Small intestine (tissue), 7 donors: ENCODE data around the gene PLCD1. TPM values are rescaled to one million over a fixed set of nuclear protein-coding genes. Genes with fewer than 3 reads are reported as not detected.
"Not testable (repeated sequence)": the region's sequence is repeated elsewhere in the genome, so short reads cannot be mapped to it uniquely, and the experiment has no call there.

Experiments
- DNase-seq, 2 donors: peaks; one replicate each; pipeline versions ENCODE4 v3.0.0 to v3.0.0-alpha.2; 2013
- FAIRE-seq: peaks from 2 replicates; lab custom pipeline; 2012; peaks lifted over from hg19 to GRCh38; lab: Jason Lieb, UNC
- H3K27ac ChIP-seq, 3 donors: one replicate each; pipeline ENCODE4 v1.5.1; 2013; ENCODE audit warnings: low read length in 2 of 3, mild to moderate bottlenecking in 2 of 3, control low read depth in 1 of 3, inconsistent platforms in 1 of 3, low read depth in 1 of 3, moderate library complexity in 1 of 3
- H3K27me3 ChIP-seq, 3 donors: one replicate each; pipeline ENCODE4 v1.6.1; 2013; ENCODE audit warnings: low read length in 3 of 3, inconsistent platforms in 1 of 3; ENCODE audit not compliant: control insufficient read depth in 3 of 3, insufficient read depth in 3 of 3
- H3K36me3 ChIP-seq, 3 donors: one replicate each; pipeline ENCODE4 v1.6.1; 2013; ENCODE audit warnings: low read length in 3 of 3, inconsistent platforms in 1 of 3, low read depth in 1 of 3, mild to moderate bottlenecking in 1 of 3, moderate library complexity in 1 of 3; ENCODE audit not compliant: control insufficient read depth in 3 of 3, insufficient read depth in 2 of 3
- H3K4me1 ChIP-seq, 3 donors: one replicate each; pipeline ENCODE4 v1.6.1; 2013; ENCODE audit warnings: low read length in 2 of 3, inconsistent platforms in 1 of 3, low read depth in 1 of 3, mild to moderate bottlenecking in 1 of 3, moderate library complexity in 1 of 3; ENCODE audit not compliant: control insufficient read depth in 3 of 3, insufficient read depth in 2 of 3
- H3K4me3 ChIP-seq, 3 donors: one replicate each; pipeline ENCODE4 v1.5.1; 2013; ENCODE audit warnings: low read length in 3 of 3, control low read depth in 1 of 3, inconsistent platforms in 1 of 3, low read depth in 1 of 3, mild to moderate bottlenecking in 1 of 3, moderate library complexity in 1 of 3
- H3K9me3 ChIP-seq, 2 donors: one replicate each; pipeline ENCODE4 v1.6.1; 2013; ENCODE audit warnings: low read depth in 1 of 2, low read length in 1 of 2; ENCODE audit not compliant: control insufficient read depth in 2 of 2, insufficient read depth in 1 of 2
- WGBS, 3 donors: extraction: QIAGEN DNeasy Blood & Tissue Kit; methylation state at CpG; one replicate each; pipeline ENCODE4 v1.1.7; 2013; 5-methylcytosine and 5-hydroxymethylcytosine counted together
- polyA plus RNA-seq, 4 donors: library from polyadenylated mRNA; stranded (reverse) in 3 of 4; unstranded in 1 of 4; fragments of 200-250 nt in 3 of 4; fragments of 120-200 nt in 1 of 4; gene quantifications; one replicate each; pipeline versions ENCODE4 v1.2.1 to v1.2.3, GENCODE V29; 2013
- donor health status: healthy with polysubstance abuse.
- donor health status: control.
- donor health status: control.
- donor health status: Bipolar disorder and iron deficiency.
- donor health status: healthy.

The PLCD1 gene
- polyA plus RNA-seq, 4 donors, result 7.8 to 20.7 (median 12.6) TPM

DNA sequence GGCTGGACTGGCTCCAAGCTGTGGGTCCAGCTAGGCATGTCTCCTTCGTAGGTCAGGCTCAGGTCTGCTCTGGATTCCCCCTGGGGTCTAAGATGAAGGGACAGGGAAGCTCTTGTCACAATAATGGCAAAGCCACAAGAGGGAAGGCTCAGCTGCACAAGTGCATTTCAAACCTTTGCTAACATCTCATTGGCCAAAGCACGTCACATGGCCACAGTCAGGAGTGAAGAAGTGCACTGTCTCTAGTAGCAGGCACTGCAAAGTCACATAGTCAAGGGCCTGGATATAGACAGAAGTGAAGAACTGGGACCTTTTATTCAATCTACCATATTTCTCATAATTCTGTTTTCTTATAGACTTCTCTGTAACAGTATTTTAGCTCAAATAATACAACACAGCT lies 29.7 kb upstream of the PLCD1 start:
- H3K36me3 ChIP-seq, result no peaks in the 10 kb centered on the region
- no peak overlapping the region for H3K4me3 ChIP-seq
- 80 to 86% (median 83%) methylated on average over 2 of the region's 2 CpGs for WGBS, 3 donors
- H3K27ac ChIP-seq, result no peak overlapping the region
- H3K4me1 ChIP-seq, result no peaks in the 10 kb centered on the region
- FAIRE-seq (no peak), DNase-seq (no peak)
- H3K27me3 ChIP-seq, result no peaks in the 10 kb centered on the region
- no peaks in the 10 kb centered on the region for H3K9me3 ChIP-seq

DNA sequence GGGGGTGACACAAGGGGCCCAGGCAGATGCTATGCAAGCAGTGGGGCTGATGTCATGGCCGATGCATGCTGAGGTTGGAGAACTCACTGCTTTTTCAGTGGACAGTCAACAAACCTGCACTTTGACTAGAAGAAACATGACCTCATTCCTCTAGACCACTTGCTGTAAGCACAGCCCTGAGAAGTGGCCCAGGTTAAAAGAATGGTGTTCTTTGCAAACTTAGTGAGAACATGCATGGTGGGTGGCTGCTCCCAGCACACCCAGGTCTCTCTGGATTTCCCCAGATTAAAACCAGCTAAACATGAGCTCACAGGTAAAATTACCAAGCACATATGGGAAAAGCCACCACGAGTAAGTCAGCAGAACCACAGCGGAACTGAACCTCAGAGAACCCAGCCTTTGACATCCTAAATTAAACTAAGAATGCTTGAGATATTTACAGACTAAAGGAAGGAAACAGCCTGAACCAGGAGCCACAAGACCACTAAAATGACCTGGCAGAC lies 25.1 kb upstream of the PLCD1 start:
- DNase-seq, result no peak
- WGBS, 3 donors, result 50 to 85% (median 69%) methylated on average over 3 of the region's 3 CpGs
- Histone ChIP-seq H3K27me3 (no peaks in the 10 kb centered on the region), H3K36me3 (no peaks in the 10 kb centered on the region), H3K9me3 (no peaks in the 10 kb centered on the region), H3K4me3 (no peak overlapping the region), H3K27ac (no peak overlapping the region), H3K4me1 (no peaks in the 10 kb centered on the region)
- FAIRE-seq, result no peak

DNA sequence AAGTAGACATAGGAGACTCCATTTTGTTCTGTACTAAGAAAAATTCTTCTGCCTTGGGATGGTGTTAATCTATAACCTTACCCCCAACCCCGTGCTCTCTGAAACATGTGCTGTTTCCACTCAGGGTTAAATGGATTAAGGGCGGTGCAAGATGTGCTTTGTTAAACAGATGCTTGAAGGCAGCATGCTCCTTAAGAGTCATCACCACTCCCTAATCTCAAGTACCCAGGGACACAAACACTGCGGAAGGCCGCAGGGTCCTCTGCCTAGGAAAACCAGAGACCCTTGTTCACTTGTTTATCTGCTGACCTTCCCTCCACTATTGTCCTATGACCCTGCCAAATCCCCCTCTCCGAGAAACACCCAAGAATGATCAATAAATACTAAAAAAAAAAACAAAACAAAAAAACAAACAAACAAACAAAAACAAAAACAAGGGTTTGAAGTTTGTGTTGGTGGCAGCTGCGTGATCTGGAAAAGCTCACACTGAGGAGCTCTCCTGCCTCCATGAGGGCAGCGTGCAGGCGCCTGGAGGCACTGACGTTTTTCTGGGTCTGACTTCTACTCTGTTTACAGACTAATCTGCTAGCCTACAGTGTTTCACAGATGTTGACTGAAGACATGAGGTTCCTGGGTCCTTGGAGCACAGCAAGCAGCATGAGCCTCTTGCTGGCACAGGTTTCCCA lies 24.5 kb upstream of the PLCD1 start:
- not testable (repeated sequence) for H3K27ac ChIP-seq, H3K4me1 ChIP-seq, H3K4me3 ChIP-seq, H3K9me3 ChIP-seq, H3K27me3 ChIP-seq, DNase-seq, FAIRE-seq, H3K36me3 ChIP-seq
- 76 to 84% (median 76%) methylated on average over 6 to 7 of the region's 9 CpGs for WGBS, 3 donors

DNA sequence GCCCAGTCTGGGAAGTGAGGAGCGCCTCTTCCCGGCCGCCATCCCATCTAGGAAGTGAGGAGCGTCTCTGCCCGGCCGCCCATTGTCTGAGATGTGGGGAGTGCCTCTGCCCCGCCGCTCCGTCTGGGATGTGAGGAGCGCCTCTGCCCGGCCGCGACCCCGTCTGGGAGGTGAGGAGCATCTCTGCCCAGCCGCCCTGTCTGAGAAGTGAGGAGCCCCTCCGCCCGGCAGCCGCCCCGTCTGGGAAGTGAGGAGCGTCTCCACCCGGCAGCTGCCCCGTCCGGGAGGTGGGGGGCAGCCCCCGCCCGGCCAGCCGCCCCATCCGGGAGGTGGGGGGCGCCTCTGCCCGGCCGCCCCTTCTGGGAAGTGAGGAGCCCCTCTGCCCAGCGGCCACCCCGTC lies 23.8 kb upstream of the PLCD1 start:
- not testable (repeated sequence) for H3K27ac ChIP-seq, H3K36me3 ChIP-seq, H3K27me3 ChIP-seq, H3K4me1 ChIP-seq, FAIRE-seq, DNase-seq, H3K9me3 ChIP-seq, H3K4me3 ChIP-seq
- 95 to 98% (median 95%) methylated on average over 5 to 22 of the region's 32 CpGs for WGBS, 3 donors

DNA sequence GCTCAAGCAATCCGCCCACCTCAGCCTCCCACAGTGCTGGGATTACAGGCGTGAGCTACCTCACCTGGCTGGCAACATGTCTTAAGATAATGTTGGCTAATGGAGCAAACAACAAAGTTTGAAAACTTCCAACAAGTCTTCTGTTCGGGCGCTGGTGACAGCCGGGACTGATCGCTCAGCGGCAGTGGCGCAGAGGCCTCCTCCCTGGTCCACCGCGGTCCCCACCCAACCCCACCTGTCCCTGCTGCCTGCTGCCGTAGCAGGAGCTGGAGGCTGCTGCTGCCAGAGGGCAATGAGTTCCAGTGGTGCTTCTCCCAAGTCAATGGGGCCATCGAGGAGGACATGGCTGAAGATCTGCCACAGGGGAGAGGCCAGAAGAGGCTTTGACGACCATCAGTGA lies 21.7 kb upstream of the PLCD1 start:
- Histone ChIP-seq H3K4me3 (no peak overlapping the region), H3K27ac (no peak overlapping the region), H3K9me3 (peaks cover 0 to 2% of the 10 kb centered on the region in 2 donors), H3K27me3 (no peaks in the 10 kb centered on the region), H3K36me3 (no peaks in the 10 kb centered on the region), H3K4me1 (no peaks in the 10 kb centered on the region)
- FAIRE-seq (no peak), DNase-seq (no peak)
- 88 to 92% (median 92%) methylated on average over 13 of the region's 13 CpGs for WGBS, 3 donors

DNA sequence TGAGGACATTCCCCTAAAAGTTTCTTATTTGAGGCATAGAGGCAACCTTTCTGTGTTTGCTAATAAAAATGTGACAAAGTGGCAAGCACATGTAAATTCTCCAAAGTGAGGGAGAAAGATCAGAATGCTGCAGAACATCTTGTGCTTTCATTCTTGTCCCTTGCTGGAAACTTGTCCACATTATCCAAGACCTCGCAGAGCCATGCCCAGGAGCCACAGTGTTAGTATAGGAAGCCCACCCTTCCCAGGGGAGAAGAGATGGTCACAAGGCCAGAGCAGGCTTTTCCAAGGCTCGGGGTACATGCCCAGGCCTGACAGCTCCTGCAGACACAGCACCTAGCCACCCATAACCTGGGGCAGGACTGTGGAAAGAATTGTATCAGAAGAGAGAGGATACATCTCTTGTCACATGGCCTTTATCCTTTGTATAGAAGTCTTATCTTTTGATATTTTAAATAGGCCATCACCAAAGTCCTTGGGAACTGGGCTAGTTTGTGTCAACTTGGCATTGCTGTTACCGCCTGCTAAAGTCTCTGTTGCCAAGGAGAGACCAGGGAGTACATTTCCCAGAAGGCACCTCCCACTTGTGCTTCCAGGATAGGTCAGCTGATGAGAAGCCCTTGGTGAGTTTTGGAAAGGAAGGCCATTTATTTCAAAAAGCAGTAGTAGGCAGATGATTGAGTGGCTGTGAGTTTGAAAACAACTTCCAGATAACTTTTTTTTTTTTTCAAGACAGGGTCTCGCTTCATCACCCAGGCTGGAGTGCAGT lies 20.1 kb upstream of the PLCD1 start:
- DNase-seq, result no peak
- Histone ChIP-seq H3K27me3 (no peaks in the 10 kb centered on the region), H3K4me3 (no peak overlapping the region), H3K36me3 (no peaks in the 10 kb centered on the region), H3K9me3 (peaks cover 0 to 2% of the 10 kb centered on the region in 2 donors), H3K27ac (no peak overlapping the region), H3K4me1 (no peaks in the 10 kb centered on the region)
- 86 to 93% (median 91%) methylated on average over 4 of the region's 4 CpGs for WGBS, 3 donors
- no peak for FAIRE-seq

DNA sequence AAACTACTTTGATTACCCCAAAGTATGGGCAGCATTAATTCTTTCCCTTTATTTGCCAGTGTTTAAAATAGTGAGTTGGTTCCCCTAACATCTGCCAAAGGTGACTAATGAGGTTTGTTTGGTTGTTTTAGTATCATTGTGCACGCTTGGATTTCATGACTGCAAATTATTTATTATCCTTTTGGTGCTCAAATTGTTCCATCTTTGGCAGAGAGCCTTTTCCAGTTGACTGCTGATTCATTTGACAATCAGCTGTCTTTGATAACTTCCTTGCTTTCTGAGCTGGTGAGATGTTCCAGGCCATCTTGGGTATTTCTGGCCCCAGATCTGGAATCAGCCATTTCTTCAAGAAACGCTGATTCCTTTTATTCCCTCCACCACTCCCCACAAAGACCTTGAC lies 18.5 kb upstream of the PLCD1 start:
- H3K9me3 ChIP-seq, result peaks cover 0 to 2% of the 10 kb centered on the region in 2 donors
- FAIRE-seq (no peak), DNase-seq (no peak)
- no peaks in the 10 kb centered on the region for H3K4me1 ChIP-seq
- H3K27me3 ChIP-seq, result no peaks in the 10 kb centered on the region
- no peaks in the 10 kb centered on the region for H3K36me3 ChIP-seq
- no peak overlapping the region for H3K27ac ChIP-seq
- no peak overlapping the region for H3K4me3 ChIP-seq
- WGBS, 3 donors, result 65 to 73% (median 65%) methylated on average over 2 of the region's 2 CpGs

DNA sequence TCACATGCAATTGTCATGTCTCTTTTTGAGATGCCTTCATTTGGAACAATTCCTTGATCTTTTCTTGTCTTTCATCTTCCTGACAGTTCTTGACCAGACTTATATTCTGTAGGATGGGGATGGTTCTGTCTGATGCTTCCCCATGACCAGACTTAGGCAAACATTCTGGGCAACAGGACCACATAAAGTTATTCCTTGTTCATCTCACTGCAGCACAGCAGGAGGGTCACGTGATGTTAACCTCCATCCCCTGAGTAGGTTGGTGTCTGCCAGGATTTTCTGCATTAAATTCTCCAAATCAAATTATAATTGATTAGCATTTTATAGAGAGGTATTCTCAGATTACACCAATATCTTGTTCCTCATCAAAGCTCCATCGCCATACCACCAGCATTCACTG lies 17.4 kb upstream of the PLCD1 start:
- FAIRE-seq, result no peak
- whole genome bisulfite sequencing, 3 donors, result 92 to 97% (median 93%) methylated on average over 2 of the region's 2 CpGs
- H3K27me3 ChIP-seq, result no peaks in the 10 kb centered on the region

More for the DNA sequence above, 17.4 kb upstream of the PLCD1 start:
- Histone ChIP-seq H3K9me3 (peaks cover 0 to 2% of the 10 kb centered on the region in 2 donors), H3K36me3 (no peaks in the 10 kb centered on the region), H3K4me1 (no peaks in the 10 kb centered on the region), H3K27ac (no peak overlapping the region), H3K4me3 (no peak overlapping the region)
- DNase-seq, result no peak
